ENCODE measurements around the gene ZNF282.
A peak's percentile ranks its signal among the peaks of the same experiment; 100 is the strongest.
"Not testable (repeated sequence)": the region's sequence is repeated elsewhere in the genome, so short reads cannot be mapped to it uniquely, and the experiment has no call there.

The ZNF282 gene

DNA sequence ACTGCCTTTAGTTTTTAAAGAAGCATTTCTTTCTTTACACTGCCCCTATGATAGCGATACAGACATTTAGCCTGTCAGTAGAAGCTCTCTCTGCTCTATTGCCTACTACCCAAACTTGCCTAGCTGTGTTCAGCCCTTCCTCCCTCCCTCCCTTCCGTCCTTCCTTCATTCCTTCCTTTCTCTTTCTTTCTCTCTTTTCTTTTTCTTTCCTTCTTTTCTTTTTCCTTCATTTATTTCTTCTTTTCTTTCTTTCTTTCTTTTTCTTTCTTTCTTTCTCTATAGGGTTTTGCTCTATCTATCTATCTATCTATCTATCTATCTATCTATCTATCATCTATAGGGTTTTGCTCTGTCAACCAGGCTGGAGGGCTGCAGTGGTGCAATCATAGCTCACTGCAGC lies 37.0 kb downstream of the ZNF282 start:
- no peaks in the 10 kb centered on the region for H4K20me1 ChIP-seq (ENCODE audit: insufficient read depth)
- H2AFZ ChIP-seq (ENCODE audit: low read depth): no peak overlapping the region
- H3K9ac ChIP-seq: no peak overlapping the region
- H3K27ac ChIP-seq: no peak overlapping the region
- H3K79me2 ChIP-seq (ENCODE audit: insufficient read depth, low read depth): no peaks in the 10 kb centered on the region
- H3K27me3 ChIP-seq (ENCODE audit: insufficient read depth, low read depth): 0 out of 2 replicates have a peak, but pooled peaks cover 6% of the 10 kb centered on the region
- no peak overlapping the region for H3K4me3 ChIP-seq (IDR thresholded peaks at IDR 0.05; ENCODE audit: insufficient read depth, low read depth, low read length)
- no peaks in the 10 kb centered on the region for H3K36me3 ChIP-seq (ENCODE audit: insufficient read depth)
- no peak overlapping the region for H3K4me2 ChIP-seq
- TF ChIP-seq, protein P1, sequence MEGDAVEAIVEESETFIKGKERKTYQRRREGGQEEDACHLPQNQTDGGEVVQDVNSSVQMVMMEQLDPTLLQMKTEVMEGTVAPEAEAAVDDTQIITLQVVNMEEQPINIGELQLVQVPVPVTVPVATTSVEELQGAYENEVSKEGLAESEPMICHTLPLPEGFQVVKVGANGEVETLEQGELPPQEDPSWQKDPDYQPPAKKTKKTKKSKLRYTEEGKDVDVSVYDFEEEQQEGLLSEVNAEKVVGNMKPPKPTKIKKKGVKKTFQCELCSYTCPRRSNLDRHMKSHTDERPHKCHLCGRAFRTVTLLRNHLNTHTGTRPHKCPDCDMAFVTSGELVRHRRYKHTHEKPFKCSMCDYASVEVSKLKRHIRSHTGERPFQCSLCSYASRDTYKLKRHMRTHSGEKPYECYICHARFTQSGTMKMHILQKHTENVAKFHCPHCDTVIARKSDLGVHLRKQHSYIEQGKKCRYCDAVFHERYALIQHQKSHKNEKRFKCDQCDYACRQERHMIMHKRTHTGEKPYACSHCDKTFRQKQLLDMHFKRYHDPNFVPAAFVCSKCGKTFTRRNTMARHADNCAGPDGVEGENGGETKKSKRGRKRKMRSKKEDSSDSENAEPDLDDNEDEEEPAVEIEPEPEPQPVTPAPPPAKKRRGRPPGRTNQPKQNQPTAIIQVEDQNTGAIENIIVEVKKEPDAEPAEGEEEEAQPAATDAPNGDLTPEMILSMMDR (conservative IDR thresholded peaks at IDR 0.05; ENCODE audit: low read depth, low read length): no peak
- H3K4me1 ChIP-seq (ENCODE audit: low read depth, poor library complexity, severe bottlenecking): no peaks in the 10 kb centered on the region

DNA sequence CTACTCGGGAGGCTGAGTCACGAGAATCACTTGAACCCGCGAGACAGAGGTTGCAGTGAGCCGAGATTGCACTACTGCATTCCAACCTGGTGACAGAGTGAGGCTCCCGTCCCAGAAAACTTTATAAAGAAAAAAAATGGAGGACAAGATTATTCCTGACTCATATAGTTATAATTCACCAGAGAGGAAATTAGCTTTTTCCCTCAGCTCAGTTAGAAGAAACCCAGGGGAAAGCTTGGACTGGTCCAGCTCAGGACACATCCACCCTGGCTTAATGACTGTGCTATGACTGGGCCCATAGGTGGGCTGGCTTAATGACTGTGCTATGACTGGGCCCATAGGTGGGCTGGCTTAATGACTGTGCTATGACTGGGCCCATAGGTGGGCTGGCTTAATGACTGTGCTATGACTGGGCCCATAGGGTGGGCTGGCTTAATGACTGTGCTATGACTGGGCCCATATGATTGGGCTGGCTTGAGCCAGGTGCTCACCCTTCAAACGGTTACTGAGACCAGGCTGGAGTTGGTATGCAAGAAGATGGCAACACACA lies 38.4 kb downstream of the ZNF282 start:
- H4K20me1 ChIP-seq (ENCODE audit: insufficient read depth); H3K4me1 ChIP-seq (ENCODE audit: low read depth, poor library complexity, severe bottlenecking); H2AFZ ChIP-seq (ENCODE audit: low read depth); H3K79me2 ChIP-seq (ENCODE audit: insufficient read depth, low read depth); H3K9ac ChIP-seq; H3K4me3 ChIP-seq (IDR thresholded peaks at IDR 0.05; ENCODE audit: insufficient read depth, low read depth, low read length); H3K4me2 ChIP-seq; H3K27me3 ChIP-seq (ENCODE audit: insufficient read depth, low read depth); H3K36me3 ChIP-seq (ENCODE audit: insufficient read depth); H3K27ac ChIP-seq: not testable (repeated sequence)

DNA sequence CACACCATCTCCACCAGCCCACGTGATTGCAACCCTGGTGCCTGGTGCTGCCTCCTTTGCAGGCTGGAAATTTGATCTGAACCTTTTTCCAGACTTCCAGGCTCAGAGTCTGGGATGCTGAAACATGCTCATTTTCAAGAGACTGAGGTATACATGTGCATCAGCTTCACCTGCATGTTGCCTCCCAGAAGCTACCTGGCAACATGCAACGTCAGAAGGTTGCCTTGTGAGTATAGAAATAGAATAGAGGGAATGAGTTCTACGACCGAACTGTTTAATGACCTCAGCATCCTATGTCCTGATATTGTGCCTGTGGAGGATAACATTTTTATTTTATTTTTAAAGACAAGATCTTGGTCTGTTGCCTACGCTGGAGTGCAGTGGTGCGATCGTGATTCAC lies 42.2 kb downstream of the ZNF282 start:
- no peak overlapping the region for H3K4me2 ChIP-seq
- no peak overlapping the region for H3K27ac ChIP-seq
- no peaks in the 10 kb centered on the region for H4K20me1 ChIP-seq (ENCODE audit: insufficient read depth)
- H3K4me3 ChIP-seq (IDR thresholded peaks at IDR 0.05; ENCODE audit: insufficient read depth, low read depth, low read length): no peak overlapping the region
- H2AFZ ChIP-seq (ENCODE audit: low read depth): no peak overlapping the region
- TF ChIP-seq, protein P1 (conservative IDR thresholded peaks at IDR 0.05; ENCODE audit: low read depth, low read length): no peak
- H3K9ac ChIP-seq: no peak overlapping the region
- 0 out of 2 replicates have a peak, but pooled peaks cover 2% of the 10 kb centered on the region for H3K36me3 ChIP-seq (ENCODE audit: insufficient read depth)
- peaks cover 21% of the 10 kb centered on the region for H3K79me2 ChIP-seq (ENCODE audit: insufficient read depth, low read depth)
- 0 out of 2 replicates have a peak, but pooled peaks cover 6% of the 10 kb centered on the region for H3K27me3 ChIP-seq (ENCODE audit: insufficient read depth, low read depth)
- H3K4me1 ChIP-seq (ENCODE audit: low read depth, poor library complexity, severe bottlenecking): peaks cover 19% of the 10 kb centered on the region

DNA sequence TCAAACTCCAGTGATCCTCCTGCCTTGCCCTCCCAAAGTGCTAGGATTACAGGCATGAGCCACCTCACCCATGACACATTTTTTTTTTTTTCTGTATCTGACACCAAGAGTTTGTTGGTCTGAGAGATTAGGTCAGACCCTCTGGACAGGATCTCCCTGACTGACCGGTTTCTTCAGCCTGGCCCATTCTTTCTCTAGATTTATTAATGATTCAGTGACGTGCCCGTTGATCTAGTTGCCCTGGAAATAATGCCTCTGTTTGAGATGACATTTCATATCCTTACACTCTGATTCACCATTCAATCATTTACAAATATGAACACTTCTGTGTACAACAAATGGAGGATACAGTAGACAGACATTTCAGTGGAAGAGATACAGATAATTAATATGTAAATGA lies 42.7 kb downstream of the ZNF282 start:
- H3K79me2 ChIP-seq (ENCODE audit: insufficient read depth, low read depth): peaks cover 27% of the 10 kb centered on the region
- H3K27me3 ChIP-seq (ENCODE audit: insufficient read depth, low read depth): 0 out of 2 replicates have a peak, but pooled peaks cover 6% of the 10 kb centered on the region
- H3K4me2 ChIP-seq: peak overlapping the region; percentile 99
- no peak overlapping the region for H3K4me3 ChIP-seq (IDR thresholded peaks at IDR 0.05; ENCODE audit: insufficient read depth, low read depth, low read length)
- H4K20me1 ChIP-seq (ENCODE audit: insufficient read depth): 0 out of 2 replicates have a peak, but pooled peaks cover 4% of the 10 kb centered on the region
- TF ChIP-seq, protein P1 (conservative IDR thresholded peaks at IDR 0.05; ENCODE audit: low read depth, low read length): no peak
- 0 out of 2 replicates have a peak, but pooled peaks cover 4% of the 10 kb centered on the region for H3K36me3 ChIP-seq (ENCODE audit: insufficient read depth)
- H2AFZ ChIP-seq (ENCODE audit: low read depth): peak overlapping the region; percentile 92
- H3K4me1 ChIP-seq (ENCODE audit: low read depth, poor library complexity, severe bottlenecking): peaks cover 19% of the 10 kb centered on the region
- H3K27ac ChIP-seq: no peak overlapping the region; the same call in 1 of the 2 replicates
- no peak overlapping the region for H3K9ac ChIP-seq

Data from KMS-11 (cell line).